Measurements from ENCODE around the gene C10orf95. TPM values are rescaled to one million over a fixed set of nuclear protein-coding genes. Genes with fewer than 3 reads are reported as not detected.

C10orf95 gene
- total and polyA plus RNA-seq, 2 of the 13 experiments (the other 11 are each of a cell fraction or from before 2014, with no cell fraction given), result 0.05 to 0.07 TPM

- TF ChIP-seq TFDP2 (CRISPR knock-in tag; IDR thresholded peaks at IDR 0.05) (no peak), TARDBP (CRISPR knock-in tag; IDR thresholded peaks at IDR 0.05) (0 out of 2 replicates have a peak, but pooled peaks have one; percentile 53), ZBTB43 (CRISPR knock-in tag; conservative IDR thresholded peaks at IDR 0.05) (0 out of 2 replicates have a peak, but pooled peaks have one; percentile 64), KLF11 (CRISPR knock-in tag; IDR thresholded peaks at IDR 0.05) (no peak), SRSF9 (IDR thresholded peaks at IDR 0.05; ENCODE audit: borderline replicate concordance, insufficient read depth, low read depth, low read length, poor library complexity, severe bottlenecking) (no peak), KLF15 (CRISPR knock-in tag; IDR thresholded peaks at IDR 0.05; ENCODE audit: borderline replicate concordance) (no peak), TFAP4 (IDR thresholded peaks at IDR 0.05; ENCODE audit: borderline replicate concordance, low read depth) (no peak; the same call in 1 of the 2 replicates), ZHX2 (IDR thresholded peaks at IDR 0.05; ENCODE audit: low read depth) (no peak), ZHX2 (CRISPR knock-in tag; IDR thresholded peaks at IDR 0.05; ENCODE audit: borderline replicate concordance) (peak; percentile 61; the same call in 1 of the 2 replicates), TIGD3 (CRISPR knock-in tag; IDR thresholded peaks at IDR 0.05; ENCODE audit: borderline replicate concordance) (no peak), HMGA1 (CRISPR knock-in tag; conservative IDR thresholded peaks at IDR 0.05) (no peak), SETDB1 (CRISPR knock-in tag; IDR thresholded peaks at IDR 0.05; ENCODE audit: borderline replicate concordance) (no peak), CREB3 (CRISPR knock-in tag; IDR thresholded peaks at IDR 0.05) (peak; percentile 80; the same call in 1 of the 2 replicates)
Observed at GRCh38 chr10:102419269-102420180, 31.8 kb downstream of the C10orf95 start (continued).
